GM18499 (cell line): ENCODE results near the gene ADAMTS12.
"Not testable (repeated sequence)": the region's sequence is repeated elsewhere in the genome, so short reads cannot be mapped to it uniquely, and the experiment has no call there.

ENCODE experiments used
- ATAC-seq: cut with Tn5 transposase; IDR thresholded peaks from one replicate; pipeline ENCODE4 v1.9.1; 2021; ENCODE audit warnings: moderate number of reproducible peaks; ENCODE audit not compliant: insufficient read depth, unreplicated experiment

Gene ADAMTS12

GRCh38 chr5:33891788-33892619 lies at the start of gene ADAMTS12:
Gene ADAMTS12 (minus strand): TSS chr5:33891990. CDS start chr5:33891856, 134 bp downstream.
- ATAC-seq, result no peak

GRCh38 chr5:33941090-33941489 lies 49.3 kb upstream of the ADAMTS12 start:
- ATAC-seq, result no peak

- no peak for ATAC-seq
Measured at GRCh38 chr5:33939556-33940262, 47.9 kb upstream of the ADAMTS12 start.

GRCh38 chr5:33938881-33939280 lies 47.1 kb upstream of the ADAMTS12 start:
- ATAC-seq, result no peak

- ATAC-seq, result no peak
Measured at GRCh38 chr5:33938507-33938796, 46.7 kb upstream of the ADAMTS12 start.

- no peak for ATAC-seq
Measured at GRCh38 chr5:33937707-33938506, 46.1 kb upstream of the ADAMTS12 start.

- ATAC-seq, result no peak
Measured at GRCh38 chr5:33937017-33937706, 45.4 kb upstream of the ADAMTS12 start.

- no peak for ATAC-seq
Measured at GRCh38 chr5:33936381-33937016, 44.7 kb upstream of the ADAMTS12 start, which contains the start of gene RXFP3. Gene RXFP3 (plus strand): TSS chr5:33936386. CDS start chr5:33936741, 355 bp downstream.

GRCh38 chr5:33936004-33936380 lies 44.2 kb upstream of the ADAMTS12 start:
- ATAC-seq, result no peak

- ATAC-seq, result peak; percentile 5
Measured at GRCh38 chr5:33934176-33934575, 42.4 kb upstream of the ADAMTS12 start.

- ATAC-seq, result peak; percentile 76
Measured at GRCh38 chr5:33933723-33934169, 42.0 kb upstream of the ADAMTS12 start.

- no peak for ATAC-seq
Measured at GRCh38 chr5:33931136-33931535, 39.3 kb upstream of the ADAMTS12 start.

GRCh38 chr5:33929925-33930690 lies 38.3 kb upstream of the ADAMTS12 start:
- ATAC-seq, result no peak

GRCh38 chr5:33928283-33928682 lies 36.5 kb upstream of the ADAMTS12 start:
- no peak for ATAC-seq

- no peak for ATAC-seq
Measured at GRCh38 chr5:33927685-33928084, 35.9 kb upstream of the ADAMTS12 start.

- ATAC-seq, result no peak
Measured at GRCh38 chr5:33925278-33925677, 33.5 kb upstream of the ADAMTS12 start.

- no peak for ATAC-seq
Measured at GRCh38 chr5:33921002-33921401, 29.2 kb upstream of the ADAMTS12 start.

GRCh38 chr5:33914844-33915243 lies 23.1 kb upstream of the ADAMTS12 start:
- ATAC-seq, result not testable (repeated sequence)

- ATAC-seq, result not testable (repeated sequence)
Measured at GRCh38 chr5:33906248-33906647, 14.5 kb upstream of the ADAMTS12 start.
